CD4-positive, alpha-beta T cell treated with Interleukin-4 for 4 hours (primary cell): Measurements from ENCODE around the gene UBE2K.
"Not testable (repeated sequence)": the region's sequence is repeated elsewhere in the genome, so short reads cannot be mapped to it uniquely, and the experiment has no call there.

Experiments
- DNase-seq: peaks from one replicate; pipeline ENCODE4 v3.0.0-alpha.2; 2020

Gene UBE2K

GRCh38 chr4:39698424-39699009 lies 581 bp downstream of the UBE2K start:
- peak; percentile 21 for DNase-seq

DNA sequence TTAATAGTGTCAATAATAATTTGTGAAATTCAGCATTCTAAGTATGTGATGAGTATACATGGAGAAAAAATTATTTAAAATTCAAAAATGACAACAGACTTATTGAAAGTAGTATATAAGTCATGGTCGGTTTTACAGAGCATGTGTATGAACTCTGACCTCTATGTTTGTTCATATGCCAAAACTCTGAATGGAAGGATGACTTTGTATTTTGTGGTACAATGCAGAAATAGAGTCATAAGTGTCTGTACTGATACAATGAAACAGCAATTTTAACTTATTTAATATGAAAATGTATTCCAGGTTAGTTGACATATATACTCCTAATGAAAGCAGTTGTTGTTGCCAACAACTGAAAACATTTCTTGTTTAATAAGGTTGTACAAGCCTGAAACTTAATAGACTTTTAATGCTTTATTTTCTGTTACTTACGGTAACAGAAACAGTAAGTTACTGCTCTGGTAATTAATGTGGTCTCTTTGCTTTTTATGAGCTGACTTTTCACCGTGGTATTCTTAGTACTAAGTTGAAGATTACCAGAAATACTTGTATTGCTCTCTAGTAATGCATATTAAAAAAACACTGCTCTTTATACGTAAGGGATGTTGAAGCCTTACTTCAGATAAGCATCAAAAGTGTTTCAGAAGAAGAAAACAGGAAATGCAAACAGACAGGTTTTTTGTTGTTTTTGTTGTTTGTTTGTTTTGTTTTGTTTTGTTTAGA lies 1.9 kb downstream of the UBE2K start:
- peak; percentile 22 for DNase-seq

GRCh38 chr4:39700554-39700953 lies 2.6 kb downstream of the UBE2K start:
- no peak for DNase-seq

GRCh38 chr4:39702716-39703115 lies 4.8 kb downstream of the UBE2K start:
- DNase-seq, result no peak

DNA sequence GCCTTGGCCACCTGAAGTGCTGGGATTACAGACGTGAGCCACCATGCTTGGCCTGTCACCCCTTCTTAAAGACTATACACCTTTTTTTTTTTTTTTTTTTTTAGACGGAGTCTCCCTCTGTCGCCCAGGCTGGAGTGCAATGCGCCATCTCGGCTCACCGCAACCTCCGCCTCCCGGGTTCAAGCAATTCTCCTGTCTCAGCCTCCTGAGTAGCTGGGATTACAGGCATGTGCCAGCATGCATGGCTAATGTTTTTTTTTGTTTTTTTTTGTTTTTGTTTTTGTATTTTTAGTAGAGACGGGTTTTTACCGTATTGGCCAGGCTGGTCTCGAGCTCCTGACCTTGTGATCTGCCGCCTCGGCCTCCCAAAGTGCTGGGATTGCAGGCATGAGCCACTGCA lies 6.9 kb downstream of the UBE2K start:
- not testable (repeated sequence) for DNase-seq

GRCh38 chr4:39706334-39706733 lies 8.4 kb downstream of the UBE2K start:
- no peak for DNase-seq

DNA sequence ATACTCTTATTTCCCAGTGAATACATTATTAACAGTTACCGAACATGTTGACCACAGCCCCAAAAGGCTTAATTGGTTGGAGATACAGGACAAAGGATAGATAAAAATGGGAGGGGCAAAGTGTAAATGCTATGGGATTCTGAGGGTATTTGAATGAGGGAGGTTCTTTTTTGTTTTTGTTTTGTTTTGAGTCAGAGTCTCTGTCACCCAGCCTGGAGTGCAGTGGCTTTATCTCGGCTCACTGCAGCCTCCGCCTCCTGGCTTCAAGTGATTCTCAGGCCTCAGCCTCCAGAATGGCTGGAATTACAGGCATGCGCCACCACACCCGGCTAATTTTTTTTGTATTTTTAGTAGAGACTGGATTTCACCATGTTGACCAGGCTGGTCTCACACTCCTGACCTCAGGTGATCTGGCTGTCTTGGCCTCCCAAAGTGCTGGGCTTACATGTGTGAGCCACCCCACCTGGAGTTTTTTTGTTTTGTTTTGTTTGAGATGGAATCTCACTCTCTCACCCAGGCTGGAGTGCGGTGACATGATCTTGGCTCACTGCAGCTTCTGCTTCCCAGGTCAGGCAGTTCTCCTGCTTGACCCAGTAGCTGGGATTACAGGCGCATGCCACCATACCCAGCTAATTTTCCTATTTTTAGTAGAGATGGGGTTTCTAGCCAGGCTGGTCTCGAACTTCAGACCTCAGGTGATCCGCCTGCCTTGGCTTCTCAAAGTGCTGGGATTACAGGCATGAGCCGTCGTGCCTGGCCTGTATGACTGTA lies 9.0 kb downstream of the UBE2K start:
- no peak for DNase-seq

DNA sequence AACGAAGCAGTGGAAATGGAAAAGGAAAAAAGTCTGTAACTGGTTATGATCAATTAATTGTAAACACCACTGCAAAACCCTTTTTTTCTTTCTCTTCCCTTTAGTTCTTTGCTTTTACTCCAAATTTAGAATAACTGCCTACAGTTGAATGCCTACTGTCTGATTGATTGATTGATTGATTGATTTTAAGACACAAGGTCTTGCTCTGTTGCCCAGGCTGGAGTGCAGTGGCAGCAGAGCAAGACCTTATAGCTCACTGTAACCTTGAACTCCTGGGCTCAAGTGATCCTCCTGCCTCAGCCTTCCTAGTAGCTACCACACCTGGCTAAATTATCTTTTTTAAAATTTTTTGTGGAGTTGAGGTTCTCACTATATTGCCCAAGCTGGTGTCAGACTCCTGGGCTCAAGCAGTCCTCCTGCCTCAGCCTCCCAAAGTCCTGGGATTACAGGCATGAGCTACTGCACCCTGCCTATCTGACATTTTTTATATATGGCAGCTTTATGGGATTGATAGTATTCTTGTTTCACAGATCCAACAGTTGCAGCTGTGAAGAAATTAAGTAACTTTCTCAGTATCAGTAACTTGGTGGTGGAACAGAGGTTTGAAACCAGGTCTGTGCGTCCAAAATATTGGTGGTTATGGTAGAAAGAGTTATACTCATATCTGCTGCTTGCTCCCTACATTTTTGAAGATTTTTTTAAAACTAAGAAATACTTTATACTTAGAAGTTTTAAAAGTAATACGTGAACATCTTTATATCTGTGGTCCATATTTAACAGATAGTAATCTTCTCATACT lies 12.4 kb downstream of the UBE2K start:
- no peak for DNase-seq

- DNase-seq, result no peak
These were observed 15.1 kb downstream of the UBE2K start for GRCh38 chr4:39712819-39713607.

- DNase-seq, result no peak
These were observed 15.8 kb downstream of the UBE2K start for GRCh38 chr4:39713691-39714090.

- DNase-seq, result no peak
These were observed 16.2 kb downstream of the UBE2K start for GRCh38 chr4:39714166-39714565.

- no peak for DNase-seq
These were observed 17.9 kb downstream of the UBE2K start for GRCh38 chr4:39715788-39716187.

DNA sequence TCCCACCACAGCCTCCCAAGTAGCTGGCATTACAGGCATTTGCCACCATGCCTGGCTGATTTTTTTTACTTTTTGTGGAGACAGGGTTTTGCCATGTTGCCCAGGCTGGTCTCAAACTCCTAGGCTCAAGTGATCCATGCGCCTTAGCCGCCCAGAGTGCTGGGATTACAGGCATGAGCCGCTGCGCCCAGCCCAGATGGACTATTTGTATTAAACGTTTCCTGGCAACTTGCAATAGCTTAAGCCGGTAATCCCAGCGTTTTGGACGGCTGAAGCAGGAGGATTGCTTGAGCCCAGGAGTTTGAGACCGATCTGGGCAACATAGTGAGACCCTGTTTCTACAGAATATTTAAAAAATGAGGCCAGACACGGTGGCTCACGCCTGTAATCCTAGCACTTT lies 18.4 kb downstream of the UBE2K start:
- no peak for DNase-seq

GRCh38 chr4:39717743-39718142 lies 19.8 kb downstream of the UBE2K start:
- not testable (repeated sequence) for DNase-seq

GRCh38 chr4:39718366-39719323 lies 20.7 kb downstream of the UBE2K start:
- no peak for DNase-seq

GRCh38 chr4:39719804-39720580 lies 22.1 kb downstream of the UBE2K start:
- DNase-seq, result no peak

DNA sequence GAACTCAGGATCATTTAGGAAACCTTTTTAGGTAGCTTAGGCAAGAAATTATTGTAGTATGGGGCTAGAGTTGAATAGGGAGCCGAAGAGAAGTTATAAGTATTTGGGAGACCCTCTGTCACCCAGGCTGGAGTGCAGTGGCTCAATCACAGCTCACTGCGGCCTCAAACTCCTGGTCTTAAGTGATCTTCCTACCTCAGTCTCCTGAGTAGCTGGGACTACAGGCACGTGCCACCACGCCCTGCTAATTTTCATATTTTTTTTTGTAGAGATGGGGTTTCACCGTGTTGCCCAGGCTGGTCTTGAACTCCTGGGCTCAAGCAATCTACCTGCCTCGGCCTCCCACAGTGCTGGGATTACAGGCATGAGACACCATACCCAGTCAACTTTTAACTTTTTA lies 23.3 kb downstream of the UBE2K start:
- not testable (repeated sequence) for DNase-seq

GRCh38 chr4:39721788-39722187 lies 23.9 kb downstream of the UBE2K start:
- DNase-seq, result no peak

DNA sequence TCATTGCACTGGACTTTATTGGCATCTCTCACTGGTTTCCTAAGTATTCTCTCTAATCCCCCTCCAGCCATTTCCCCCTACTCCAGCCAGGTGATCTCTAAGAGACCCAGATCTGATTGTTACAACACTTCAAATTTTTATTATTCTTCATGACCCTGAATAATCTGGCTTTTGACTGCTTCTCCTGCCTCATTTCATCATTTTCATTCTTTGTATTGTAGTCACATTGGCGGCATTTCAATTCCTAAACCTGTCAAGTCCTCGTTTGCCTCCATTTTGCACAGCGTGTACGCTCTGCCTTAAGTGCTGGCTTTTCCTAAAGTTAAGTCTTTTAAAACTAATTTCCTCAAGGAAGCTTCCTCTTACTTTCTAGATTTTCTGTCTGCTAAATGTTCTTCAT lies 31.6 kb downstream of the UBE2K start:
- no peak for DNase-seq

GRCh38 chr4:39730072-39730471 lies 32.1 kb downstream of the UBE2K start:
- no peak for DNase-seq
